Subcutaneous adipose tissue (tissue), 4 donors: ENCODE data around the gene CPM. TPM values are rescaled to one million over a fixed set of nuclear protein-coding genes. Genes with fewer than 3 reads are reported as not detected.

Source experiments
- total RNA-seq, 4 donors: library from RNA; depleted of rRNA; stranded (reverse); fragments of >200 nt; gene quantifications; one replicate each; pipeline ENCODE4 v1.1.0, GENCODE V29; 2016
- TF ChIP-seq, protein P1 (sequence below): fragments of 450-650 bp; IDR thresholded peaks from one replicate; pipeline ENCODE4 v1.5.1; 2016; ENCODE audit warnings: low read depth, mild to moderate bottlenecking, control low read depth, antibody characterized with exemption, moderate library complexity

CPM gene
- total RNA-seq, 4 donors from 2014 or later: 886 to 1,559 (median 1,151) TPM

DNA sequence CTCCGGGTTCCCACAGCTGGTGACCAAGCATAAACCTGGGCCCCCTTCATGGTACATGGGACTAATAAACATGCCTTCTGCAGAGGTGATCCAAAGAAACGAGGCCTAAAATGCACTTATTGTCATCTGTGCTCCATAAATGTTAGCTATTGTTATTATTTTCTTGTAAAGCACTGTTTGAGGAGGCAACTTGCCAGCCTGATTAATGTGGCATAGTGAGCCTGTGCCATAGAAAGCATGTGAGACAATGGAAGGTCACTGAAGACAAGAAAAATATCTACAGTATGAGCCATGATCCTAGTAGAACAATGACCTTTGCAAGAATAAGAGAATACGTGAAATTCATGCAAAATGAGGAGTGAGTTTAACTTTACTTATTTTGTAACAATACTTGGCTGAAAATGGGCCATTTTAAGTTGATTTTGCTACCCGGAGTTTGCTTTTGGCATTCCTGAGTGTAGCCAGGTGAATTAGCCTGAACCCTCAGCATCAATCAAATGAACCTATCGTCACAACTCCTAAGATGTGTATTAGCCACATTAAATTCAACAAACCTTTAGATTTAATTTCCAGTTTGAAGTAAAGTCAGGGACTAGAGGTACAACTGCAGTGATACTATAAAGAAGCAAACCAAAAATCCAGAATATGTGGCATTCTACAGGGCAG is 52.2 kb downstream of the CPM start:
- TF ChIP-seq, protein P1, sequence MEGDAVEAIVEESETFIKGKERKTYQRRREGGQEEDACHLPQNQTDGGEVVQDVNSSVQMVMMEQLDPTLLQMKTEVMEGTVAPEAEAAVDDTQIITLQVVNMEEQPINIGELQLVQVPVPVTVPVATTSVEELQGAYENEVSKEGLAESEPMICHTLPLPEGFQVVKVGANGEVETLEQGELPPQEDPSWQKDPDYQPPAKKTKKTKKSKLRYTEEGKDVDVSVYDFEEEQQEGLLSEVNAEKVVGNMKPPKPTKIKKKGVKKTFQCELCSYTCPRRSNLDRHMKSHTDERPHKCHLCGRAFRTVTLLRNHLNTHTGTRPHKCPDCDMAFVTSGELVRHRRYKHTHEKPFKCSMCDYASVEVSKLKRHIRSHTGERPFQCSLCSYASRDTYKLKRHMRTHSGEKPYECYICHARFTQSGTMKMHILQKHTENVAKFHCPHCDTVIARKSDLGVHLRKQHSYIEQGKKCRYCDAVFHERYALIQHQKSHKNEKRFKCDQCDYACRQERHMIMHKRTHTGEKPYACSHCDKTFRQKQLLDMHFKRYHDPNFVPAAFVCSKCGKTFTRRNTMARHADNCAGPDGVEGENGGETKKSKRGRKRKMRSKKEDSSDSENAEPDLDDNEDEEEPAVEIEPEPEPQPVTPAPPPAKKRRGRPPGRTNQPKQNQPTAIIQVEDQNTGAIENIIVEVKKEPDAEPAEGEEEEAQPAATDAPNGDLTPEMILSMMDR: no peak

DNA sequence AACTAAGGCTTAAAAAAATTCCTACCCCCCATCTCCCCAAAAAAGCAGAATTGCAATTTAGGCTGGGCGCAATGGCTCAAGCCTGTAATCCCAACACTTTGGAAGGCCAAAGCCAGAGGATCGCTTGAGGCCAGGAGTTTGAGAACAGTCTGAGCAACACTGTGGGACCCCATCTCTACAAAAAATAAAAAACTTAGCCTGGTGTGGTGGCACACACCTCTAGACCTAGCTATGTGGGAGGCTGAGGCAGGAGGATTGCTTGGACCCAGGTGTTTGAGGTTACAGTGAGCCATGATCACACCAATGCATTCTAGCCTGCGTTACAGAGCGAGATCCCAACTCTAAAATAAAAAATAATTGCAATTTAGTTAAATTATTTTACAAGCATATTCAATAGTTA is 54.1 kb downstream of the CPM start:
- TF ChIP-seq, protein P1: no peak

DNA sequence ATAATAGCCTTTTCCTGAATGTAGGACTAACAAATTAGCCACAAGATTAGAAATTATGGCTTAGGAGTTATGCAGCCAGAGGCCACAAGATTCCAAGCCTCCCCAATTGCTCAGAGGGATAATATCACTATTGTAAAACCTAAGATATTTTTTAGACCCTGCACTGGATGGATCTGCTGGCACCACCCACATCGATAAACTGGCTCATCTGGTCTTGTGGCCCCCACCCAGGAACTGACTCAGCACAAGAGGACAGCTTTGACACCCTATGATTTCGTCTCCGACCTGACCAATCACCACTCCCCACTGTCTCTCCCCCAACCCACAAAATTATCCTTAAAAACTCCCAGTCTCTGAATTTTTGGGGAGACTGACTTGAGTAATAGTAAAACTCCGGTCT is 54.7 kb downstream of the CPM start:
- TF ChIP-seq, protein P1: no peak

DNA sequence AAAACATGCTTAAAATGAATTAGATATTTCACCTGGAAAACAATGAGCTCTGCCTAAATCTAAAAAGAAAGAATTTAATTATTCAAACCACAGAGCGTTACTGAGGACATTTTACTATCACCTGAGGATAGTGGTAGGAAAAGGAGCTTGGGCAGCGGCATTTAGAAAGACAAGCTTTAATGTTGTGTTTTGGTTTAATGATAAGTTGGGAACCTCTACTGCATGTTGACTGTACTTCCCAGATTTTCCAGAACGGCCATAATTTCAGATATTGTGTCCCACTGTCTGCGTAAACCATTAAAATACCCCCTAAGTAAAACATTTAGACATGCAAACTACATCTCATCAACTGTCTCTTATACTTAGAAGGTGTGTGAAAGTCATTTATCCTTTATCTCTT is 55.4 kb downstream of the CPM start:
- TF ChIP-seq, protein P1: no peak

DNA sequence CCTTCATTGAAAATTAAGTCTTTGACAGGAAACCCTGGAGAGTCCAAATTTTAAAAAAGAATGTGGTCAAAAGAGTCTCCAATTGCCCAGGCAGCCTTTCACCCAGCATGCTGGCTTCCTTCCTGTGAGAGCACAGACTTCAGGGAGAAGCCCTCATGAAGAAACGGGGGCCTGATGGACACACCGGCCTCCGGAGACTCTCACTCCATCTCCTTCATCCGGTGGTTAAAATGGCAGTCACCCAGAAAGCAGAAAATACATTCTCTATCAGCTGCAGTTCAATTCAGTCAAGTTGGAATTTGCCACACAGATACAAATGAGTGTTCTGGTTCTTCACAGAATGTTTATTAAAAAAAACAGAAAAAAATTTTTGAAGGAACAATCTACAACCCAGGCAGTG is 56.5 kb downstream of the CPM start:
- TF ChIP-seq, protein P1: no peak

DNA sequence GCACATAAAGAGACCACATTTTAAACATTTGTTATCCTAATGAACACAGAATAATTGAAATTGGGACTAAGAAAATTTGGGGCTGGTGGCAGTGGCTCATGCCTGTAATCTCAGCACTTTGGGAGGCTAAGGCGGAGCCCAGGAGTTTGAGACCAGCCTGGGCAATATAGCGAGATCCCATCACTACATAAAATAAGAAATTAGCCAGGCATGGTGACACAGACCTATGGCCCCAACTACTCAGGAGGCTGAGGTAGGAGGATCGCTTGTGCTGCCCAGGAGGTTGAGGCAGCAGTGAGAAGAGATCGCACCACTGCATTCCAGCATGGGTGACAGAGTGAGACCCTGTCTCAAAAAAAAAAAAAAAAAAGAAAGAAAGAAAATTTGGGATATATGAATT is 59.7 kb downstream of the CPM start:
- TF ChIP-seq, protein P1: no peak

DNA sequence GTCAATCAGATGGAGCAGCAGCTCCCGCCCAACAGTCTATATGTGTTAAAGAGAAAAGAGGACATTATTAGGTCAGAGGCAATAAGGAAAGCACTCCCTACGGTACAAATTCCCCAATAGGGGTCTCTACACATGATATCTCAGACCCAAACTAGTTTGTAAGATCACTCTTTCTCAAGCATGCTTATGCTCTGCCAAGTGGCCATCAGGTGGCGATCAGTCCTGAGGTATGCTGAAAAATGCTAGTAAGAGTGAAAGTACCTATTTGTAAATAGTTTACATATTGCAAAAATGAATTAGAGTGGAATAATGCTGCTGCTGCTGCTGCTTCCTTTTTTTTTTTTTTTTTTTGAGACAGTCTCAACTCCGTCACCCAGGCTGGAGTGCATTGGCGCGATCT is 61.0 kb downstream of the CPM start:
- TF ChIP-seq, protein P1: no peak
